Activated CD4-positive, alpha-beta T cell treated with anti-CD3 and anti-CD28 coated beads, Interleukin-2, amount 10 ng/mL, durations not matched to agents 7 days and 5 days (primary cell): ENCODE data around the gene NAA20. TPM values are rescaled to one million over a fixed set of nuclear protein-coding genes. Genes with fewer than 3 reads are reported as not detected.

Experiments
- CTCF ChIA-PET: fragments of 350-600 bp; sonication (Branson Sonifier 250); formaldehyde crosslinking; loops from one replicate; lab custom pipeline; 2021; ENCODE audit warnings: antibody characterized with exemption; lab: Charles Lee
- POLR2A ChIA-PET: fragments of 350-600 bp; sonication (Branson Sonifier 250); formaldehyde crosslinking; loops from one replicate; lab custom pipeline; 2021; ENCODE audit warnings: antibody characterized with exemption; lab: Charles Lee
- DNase-seq: peaks from one replicate; pipeline ENCODE4 v3.0.0-alpha.2; 2020
- H3K27ac Mint-ChIP-seq: one replicate; pipeline ENCODE4 v1.8.0; 2021; ENCODE audit warnings: mild to moderate bottlenecking, moderate library complexity, mixed read lengths
- H3K27me3 Mint-ChIP-seq: one replicate; pipeline ENCODE4 v1.8.0; 2021; ENCODE audit warnings: mixed read lengths
- H3K36me3 Mint-ChIP-seq: one replicate; pipeline ENCODE4 v1.8.0; 2021; ENCODE audit warnings: low read depth, mixed read lengths
- H3K4me1 Mint-ChIP-seq: one replicate; pipeline ENCODE4 v1.8.0; 2021; ENCODE audit warnings: mixed read lengths
- H3K4me3 Mint-ChIP-seq: one replicate; pipeline ENCODE4 v1.8.0; 2021; ENCODE audit warnings: mild to moderate bottlenecking, moderate library complexity, mixed read lengths
- H3K9me3 Mint-ChIP-seq: one replicate; pipeline ENCODE4 v1.8.0; 2021; ENCODE audit warnings: mixed read lengths
- total RNA-seq, 2 experiments: library from RNA; stranded (reverse); gene quantifications; one replicate each; pipeline ENCODE4 v1.2.3, GENCODE V29; 2021

NAA20 gene
- total RNA-seq, 2 experiments from 2014 or later = 41.0 to 47.2 TPM

DNA sequence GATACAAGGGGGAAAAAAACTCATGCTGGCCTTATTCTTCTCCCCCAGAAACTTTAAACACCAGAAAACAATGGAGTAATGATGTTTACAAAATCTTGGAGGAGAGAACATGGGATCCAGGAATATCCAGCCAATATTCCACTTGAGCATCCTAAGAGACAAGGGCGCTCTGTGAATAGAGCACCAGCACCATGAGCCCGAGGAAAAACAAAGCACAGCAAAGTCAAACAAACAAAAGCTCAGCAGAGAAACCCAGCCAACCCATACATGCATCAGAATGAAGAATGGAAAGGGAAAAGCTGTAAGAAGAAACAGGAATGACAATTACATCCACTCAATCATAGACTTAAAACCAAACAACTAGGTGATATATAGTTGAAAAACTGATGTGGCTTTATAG, 4.6 kb upstream of the NAA20 start:
- Mint-ChIP-seq H3K4me1 (peaks cover 13% of the 10 kb centered on the region), H3K9me3 (no peaks in the 10 kb centered on the region), H3K27ac (no peak overlapping the region), H3K36me3 (no peaks in the 10 kb centered on the region), H3K4me3 (no peak overlapping the region), H3K27me3 (peaks cover 10% of the 10 kb centered on the region)
- DNase-seq = no peak
- ChIA-PET CTCF (no interaction called here), POLR2A (no interaction called here)

DNA sequence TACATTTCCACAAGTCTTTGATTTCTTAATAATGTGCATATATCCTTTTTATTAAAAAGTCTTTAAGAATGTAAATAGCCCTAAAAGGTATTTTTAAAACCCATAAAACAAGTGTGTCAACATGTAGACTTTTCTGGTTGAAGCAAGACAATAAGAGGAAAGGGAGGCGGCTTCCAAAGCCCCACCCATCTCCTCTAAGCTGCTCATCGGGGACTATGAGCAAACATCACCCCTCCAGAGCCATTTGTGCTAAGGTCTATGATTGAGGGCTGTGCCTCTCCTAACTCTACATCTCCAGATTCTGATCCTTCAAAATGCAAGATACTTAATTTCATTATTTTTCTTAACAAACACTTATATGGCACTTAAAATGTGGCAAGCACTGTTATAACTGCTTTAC, 2.5 kb upstream of the NAA20 start:
- ChIA-PET POLR2A (no interaction called here), CTCF (interaction anchor here (0.8 to 1.9 kb wide), 2 partner anchors 21 to 37 kb away, joined by 3 to 6 read pairs; no protein-coding TSS in a partner anchor)
- Mint-ChIP-seq H3K9me3 (no peaks in the 10 kb centered on the region), H3K4me3 (no peak overlapping the region), H3K4me1 (peaks cover 32% of the 10 kb centered on the region), H3K36me3 (peaks cover 10% of the 10 kb centered on the region), H3K27me3 (peaks cover 9% of the 10 kb centered on the region), H3K27ac (no peak overlapping the region)
- DNase-seq = no peak

DNA sequence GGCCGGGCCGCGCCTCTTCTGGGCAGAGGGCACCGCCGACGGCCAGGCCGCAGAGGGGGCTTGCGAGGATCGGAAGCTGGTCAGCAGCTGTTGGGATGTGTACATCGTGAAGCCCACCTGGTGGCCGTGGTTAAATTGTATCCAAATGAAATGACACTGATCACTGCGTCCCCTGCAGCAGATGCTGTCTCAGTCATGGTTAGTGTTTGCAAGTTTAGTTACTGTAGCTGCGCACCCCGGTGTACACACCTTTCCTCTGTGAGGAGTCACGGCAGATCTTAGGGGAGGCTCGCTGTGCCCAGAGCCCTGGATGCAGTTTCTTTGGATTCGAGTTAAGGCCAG, 653 bp downstream of the NAA20 start:
- POLR2A ChIA-PET = no interaction called here
- H3K27ac Mint-ChIP-seq = peak overlapping the region; percentile 65
- DNase-seq = peak; percentile 29
- peak overlapping the region; percentile 88 for H3K4me3 Mint-ChIP-seq
- H3K36me3 Mint-ChIP-seq = peaks cover 17% of the 10 kb centered on the region
- no peaks in the 10 kb centered on the region for H3K9me3 Mint-ChIP-seq
- H3K4me1 Mint-ChIP-seq = peaks cover 62% of the 10 kb centered on the region
- H3K27me3 Mint-ChIP-seq = no peaks in the 10 kb centered on the region
- CTCF ChIA-PET = interaction anchor here (0.9 to 2.3 kb wide), 2 partner anchors 10 to 34 kb away, joined by 3 to 11 read pairs; partner anchors contain the start of genes CFAP61 and CRNKL1

DNA sequence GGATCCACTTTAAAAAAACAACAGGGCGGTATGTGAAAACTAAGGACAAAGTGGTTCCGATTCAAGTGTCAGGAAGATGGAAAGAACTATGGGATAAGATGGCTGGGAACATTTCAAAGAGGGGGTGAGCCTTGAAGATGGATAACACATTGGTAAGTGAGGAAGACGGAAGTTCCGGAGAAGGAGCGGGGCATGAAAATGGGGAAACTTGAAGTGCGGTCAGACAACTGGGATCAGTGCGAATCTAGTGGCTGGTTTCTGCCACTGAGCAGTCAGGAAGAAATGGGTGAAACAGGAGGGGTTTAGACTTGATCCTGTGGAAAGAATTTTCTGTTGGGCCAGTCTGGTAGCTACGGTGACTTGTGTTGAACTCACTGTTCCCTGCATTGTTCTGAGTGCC, 1.2 kb downstream of the NAA20 start:
- H3K4me1 Mint-ChIP-seq = peaks cover 66% of the 10 kb centered on the region

DNA sequence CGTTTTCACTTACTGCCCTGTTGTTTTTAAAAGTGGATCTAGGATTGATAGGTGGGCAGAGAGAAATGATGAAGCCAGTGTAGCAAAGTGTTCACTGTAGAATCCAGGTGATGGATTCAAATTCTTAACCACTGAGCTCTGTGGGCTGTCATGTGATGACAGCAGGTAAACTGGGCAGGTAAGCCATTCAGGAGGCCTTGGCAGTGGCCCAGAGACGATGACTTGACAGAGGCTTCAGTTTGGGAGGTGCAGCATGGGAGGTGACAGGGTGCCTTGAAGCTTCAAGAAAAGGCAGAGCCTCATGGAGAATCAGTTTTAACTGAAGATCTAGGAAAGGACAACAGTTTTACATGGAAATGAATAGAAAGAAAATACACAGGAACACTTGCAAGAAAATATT, 2.0 kb downstream of the NAA20 start:
- POLR2A ChIA-PET = no interaction called here
- no peaks in the 10 kb centered on the region for H3K27me3 Mint-ChIP-seq
- H3K4me1 Mint-ChIP-seq = peaks cover 73% of the 10 kb centered on the region
- peaks cover 24% of the 10 kb centered on the region for H3K36me3 Mint-ChIP-seq
- no peaks in the 10 kb centered on the region for H3K9me3 Mint-ChIP-seq
- peak overlapping the region; percentile 6 for H3K27ac Mint-ChIP-seq
- CTCF ChIA-PET = no interaction called here
- no peak for DNase-seq
- peak overlapping the region; percentile 88 for H3K4me3 Mint-ChIP-seq

More for the DNA sequence above, 1.2 kb downstream of the NAA20 start:
- CTCF ChIA-PET = interaction anchor here (0.9 to 2.3 kb wide), 2 partner anchors 9 to 34 kb away, joined by 3 to 11 read pairs; partner anchors contain the start of genes CFAP61 and CRNKL1
- Mint-ChIP-seq H3K27me3 (no peaks in the 10 kb centered on the region), H3K9me3 (no peaks in the 10 kb centered on the region), H3K4me3 (peak overlapping the region; percentile 88), H3K27ac (peak overlapping the region; percentile 65), H3K36me3 (peaks cover 19% of the 10 kb centered on the region)
- POLR2A ChIA-PET = no interaction called here
- no peak for DNase-seq

DNA sequence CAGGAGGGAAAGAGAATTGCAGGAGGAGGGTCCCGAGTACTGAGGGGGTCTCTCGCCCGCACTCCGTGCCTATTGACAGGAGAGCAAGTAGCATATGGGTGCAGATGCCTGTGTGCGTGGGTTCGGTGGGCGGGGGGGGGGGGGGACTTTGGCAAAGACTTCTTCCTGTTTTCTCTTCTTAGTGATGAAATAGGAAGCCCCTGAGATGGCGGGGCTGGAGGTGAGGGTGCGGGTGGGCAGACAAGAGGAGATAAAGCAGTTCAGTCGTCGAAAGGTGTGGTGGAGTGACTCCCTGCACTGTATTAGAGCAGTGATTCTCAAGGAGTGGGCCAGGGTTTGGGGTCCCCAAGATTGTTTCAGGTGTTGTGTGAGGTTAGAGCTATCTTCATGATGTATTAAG, 3.7 kb downstream of the NAA20 start:
- Mint-ChIP-seq H3K4me1 (peaks cover 72% of the 10 kb centered on the region), H3K4me3 (no peak overlapping the region), H3K27me3 (no peaks in the 10 kb centered on the region), H3K27ac (peak overlapping the region; percentile 73), H3K36me3 (peaks cover 24% of the 10 kb centered on the region), H3K9me3 (no peaks in the 10 kb centered on the region)
- ChIA-PET CTCF (interaction anchor here (1.6 kb wide), 1 partner anchor 30 kb away, joined by 4 read pairs; no protein-coding TSS in a partner anchor), POLR2A (no interaction called here)
- no peak for DNase-seq

DNA sequence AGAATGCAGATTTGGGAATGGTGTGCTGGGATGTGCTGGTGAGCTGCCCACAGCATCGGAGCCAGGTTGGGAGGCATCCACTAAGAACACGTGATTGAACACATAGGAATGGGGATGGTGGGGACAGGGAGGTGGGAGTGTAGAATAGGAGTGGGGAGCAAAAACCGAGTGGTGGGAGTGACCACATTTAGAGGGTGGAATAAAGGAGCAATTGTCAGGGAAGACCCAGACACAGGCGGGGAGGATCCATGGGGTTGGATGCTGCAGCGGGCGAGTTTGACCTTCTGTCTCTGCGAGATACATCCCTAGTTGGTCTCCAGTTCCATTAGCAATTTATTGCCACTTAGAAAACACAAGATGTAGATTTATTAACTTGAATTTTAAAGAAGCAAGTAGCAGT, 4.7 kb downstream of the NAA20 start:
- ChIA-PET POLR2A (no interaction called here), CTCF (interaction anchor here (1.1 kb wide), 1 partner anchor 48 kb away, joined by 4 read pairs; no protein-coding TSS in a partner anchor)
- Mint-ChIP-seq H3K27ac (peak overlapping the region; percentile 78), H3K27me3 (no peaks in the 10 kb centered on the region), H3K36me3 (peaks cover 24% of the 10 kb centered on the region), H3K4me3 (peak overlapping the region; percentile 20), H3K9me3 (no peaks in the 10 kb centered on the region), H3K4me1 (peaks cover 67% of the 10 kb centered on the region)
- no peak for DNase-seq

DNA sequence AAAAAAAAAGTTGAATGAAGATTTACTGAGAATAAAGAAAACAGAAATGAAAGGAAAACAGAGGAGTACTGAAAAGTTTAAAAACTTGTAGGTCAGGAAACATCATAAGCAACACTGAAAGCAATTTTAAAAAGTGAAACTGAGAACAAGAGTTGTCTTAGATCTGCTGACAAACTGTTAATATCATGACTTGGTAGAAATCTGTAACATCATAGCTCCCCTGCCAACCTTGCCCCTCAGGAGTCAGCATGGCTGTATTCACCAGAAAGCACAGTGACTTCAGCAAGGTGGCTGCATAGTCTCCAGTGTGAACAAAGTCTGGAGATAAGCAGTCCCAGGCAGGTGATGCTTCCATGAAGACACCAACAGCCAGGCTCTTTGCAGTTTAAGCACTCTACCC, 5.3 kb downstream of the NAA20 start:
- CTCF ChIA-PET = interaction anchor here (1.1 kb wide), 1 partner anchor 47 kb away, joined by 4 read pairs; no protein-coding TSS in a partner anchor
- Mint-ChIP-seq H3K4me1 (peaks cover 64% of the 10 kb centered on the region), H3K27ac (peak overlapping the region; percentile 78), H3K36me3 (peaks cover 24% of the 10 kb centered on the region), H3K4me3 (no peak overlapping the region), H3K9me3 (no peaks in the 10 kb centered on the region), H3K27me3 (no peaks in the 10 kb centered on the region)
- peak; percentile 22 for DNase-seq
- POLR2A ChIA-PET = no interaction called here

DNA sequence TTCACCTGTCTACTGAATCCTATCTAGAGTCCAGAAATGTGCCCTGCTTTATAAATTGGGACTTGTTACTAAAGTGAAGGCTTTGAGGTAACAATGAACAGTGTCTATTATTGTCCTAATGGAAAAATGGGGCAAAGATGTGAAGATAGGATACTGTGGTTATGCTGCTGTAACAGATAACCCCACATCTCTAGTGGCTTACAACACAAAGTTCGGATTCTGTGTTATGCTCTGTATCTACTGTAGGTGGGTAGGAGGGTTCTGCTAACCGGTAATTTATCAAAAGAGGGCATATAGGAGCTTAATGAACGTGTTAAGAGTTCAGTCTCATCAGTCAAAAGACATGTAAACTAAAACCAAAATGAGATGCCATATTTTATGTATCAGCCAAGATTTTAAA, 6.2 kb downstream of the NAA20 start:
- no peak overlapping the region for H3K4me3 Mint-ChIP-seq
- ChIA-PET POLR2A (no interaction called here), CTCF (interaction anchor here (0.5 kb wide), 1 partner anchor 57 kb away, joined by 4 read pairs; no protein-coding TSS in a partner anchor)
- H3K9me3 Mint-ChIP-seq = no peaks in the 10 kb centered on the region
- DNase-seq = no peak
- H3K27me3 Mint-ChIP-seq = no peaks in the 10 kb centered on the region
- peaks cover 56% of the 10 kb centered on the region for H3K4me1 Mint-ChIP-seq
- no peak overlapping the region for H3K27ac Mint-ChIP-seq
- H3K36me3 Mint-ChIP-seq = peaks cover 23% of the 10 kb centered on the region

DNA sequence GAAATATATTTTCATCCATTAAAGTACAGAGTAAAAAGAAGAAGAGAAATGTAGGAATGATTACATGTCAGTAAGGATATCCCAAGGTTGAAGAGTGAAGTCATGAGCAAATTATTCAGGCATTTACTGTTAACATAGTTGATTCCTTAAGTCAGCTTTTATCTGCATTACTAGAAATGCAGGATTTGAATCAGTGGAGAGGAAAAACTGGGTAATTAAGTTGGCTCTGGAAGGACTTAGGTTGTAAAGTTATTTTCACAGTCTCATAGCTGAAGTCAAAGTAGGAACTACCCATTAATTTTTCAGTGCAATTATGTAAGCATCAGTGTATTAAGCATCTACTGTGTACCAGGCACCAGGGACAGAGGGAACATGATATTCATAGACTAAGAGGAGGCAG, 7.8 kb downstream of the NAA20 start:
- H3K4me1 Mint-ChIP-seq = peaks cover 42% of the 10 kb centered on the region
- no peaks in the 10 kb centered on the region for H3K27me3 Mint-ChIP-seq
- H3K27ac Mint-ChIP-seq = no peak overlapping the region
- H3K36me3 Mint-ChIP-seq = peaks cover 21% of the 10 kb centered on the region
- CTCF ChIA-PET = no interaction called here
- POLR2A ChIA-PET = no interaction called here
- no peak overlapping the region for H3K4me3 Mint-ChIP-seq
- DNase-seq = no peak
- no peaks in the 10 kb centered on the region for H3K9me3 Mint-ChIP-seq

DNA sequence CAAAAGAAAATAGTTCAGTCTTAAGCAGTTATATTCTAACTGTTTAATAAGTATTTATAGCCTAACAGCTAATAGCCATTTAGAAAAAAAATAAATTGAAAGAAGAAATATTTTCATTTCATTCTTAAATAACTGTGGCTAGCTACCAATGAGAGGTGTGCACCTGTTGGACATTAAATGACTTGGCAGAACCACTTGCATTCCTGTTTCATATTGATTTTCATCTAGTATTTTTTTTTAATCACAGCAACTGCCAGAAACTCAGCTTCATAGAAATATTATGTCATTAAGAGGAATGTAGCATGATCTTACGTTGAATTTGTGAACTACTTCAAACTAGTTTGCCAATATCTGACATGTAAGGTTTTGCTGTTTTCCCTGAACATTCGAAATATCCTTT, 10.1 kb downstream of the NAA20 start:
- H3K27ac Mint-ChIP-seq = no peak overlapping the region
- no peaks in the 10 kb centered on the region for H3K9me3 Mint-ChIP-seq
- H3K36me3 Mint-ChIP-seq = peaks cover 30% of the 10 kb centered on the region
- ChIA-PET POLR2A (no interaction called here), CTCF (interaction anchor here (0.9 to 3.2 kb wide), 3 partner anchors 10 to 25 kb away, joined by 3 to 11 read pairs (median 7); partner anchors contain the start of genes CFAP61, CRNKL1 and NAA20)
- H3K4me1 Mint-ChIP-seq = peaks cover 23% of the 10 kb centered on the region
- no peak overlapping the region for H3K4me3 Mint-ChIP-seq
- DNase-seq = no peak
- no peaks in the 10 kb centered on the region for H3K27me3 Mint-ChIP-seq

DNA sequence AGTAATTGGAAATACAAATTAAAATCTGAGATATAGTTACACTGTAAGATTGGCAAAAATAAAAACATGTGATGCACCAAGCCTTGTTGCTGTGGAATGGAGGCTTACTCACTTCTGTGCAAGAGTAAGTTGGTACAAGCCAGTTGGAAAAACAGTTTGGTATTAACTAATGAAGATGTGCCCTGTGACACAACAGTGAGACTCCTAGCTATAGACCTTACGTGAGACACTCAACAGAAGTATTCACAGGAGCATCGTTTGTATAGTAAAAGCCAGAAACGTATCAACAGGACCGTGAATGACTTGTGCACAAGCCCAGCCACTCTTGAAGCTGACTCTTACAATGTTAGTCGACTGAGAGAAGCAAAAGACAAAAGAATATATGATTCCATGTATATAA, 14.6 kb downstream of the NAA20 start:
- ChIA-PET POLR2A (no interaction called here), CTCF (no interaction called here)
- no peaks in the 10 kb centered on the region for H3K27me3 Mint-ChIP-seq
- H3K4me3 Mint-ChIP-seq = no peak overlapping the region
- H3K4me1 Mint-ChIP-seq = peaks cover 3% of the 10 kb centered on the region
- H3K9me3 Mint-ChIP-seq = no peaks in the 10 kb centered on the region
- H3K27ac Mint-ChIP-seq = no peak overlapping the region
- no peak for DNase-seq
- peaks cover 45% of the 10 kb centered on the region for H3K36me3 Mint-ChIP-seq

DNA sequence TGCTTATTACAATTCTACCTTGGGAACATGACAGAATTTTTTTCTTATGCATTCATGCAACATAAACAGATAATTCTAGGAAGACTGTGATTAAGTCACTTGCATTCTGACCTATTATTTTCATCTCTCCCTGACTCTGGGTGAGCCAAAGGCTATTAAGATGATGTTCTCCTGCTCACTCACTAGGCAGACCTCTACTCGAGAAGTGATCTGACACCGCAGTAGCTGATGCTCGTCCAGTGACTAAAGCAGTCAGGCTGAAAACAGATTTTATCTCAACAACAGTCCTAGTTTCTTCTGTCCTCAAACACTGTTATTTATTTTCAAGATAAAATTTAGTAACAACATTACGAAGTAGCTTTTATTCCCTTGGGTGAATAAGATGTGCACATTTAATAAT, 17.3 kb downstream of the NAA20 start:
- no peaks in the 10 kb centered on the region for H3K27me3 Mint-ChIP-seq
- H3K4me1 Mint-ChIP-seq = peaks cover 3% of the 10 kb centered on the region
- peaks cover 61% of the 10 kb centered on the region for H3K36me3 Mint-ChIP-seq
- POLR2A ChIA-PET = no interaction called here
- no peaks in the 10 kb centered on the region for H3K9me3 Mint-ChIP-seq
- no peak for DNase-seq
- no peak overlapping the region for H3K4me3 Mint-ChIP-seq
- H3K27ac Mint-ChIP-seq = no peak overlapping the region
- CTCF ChIA-PET = no interaction called here

DNA sequence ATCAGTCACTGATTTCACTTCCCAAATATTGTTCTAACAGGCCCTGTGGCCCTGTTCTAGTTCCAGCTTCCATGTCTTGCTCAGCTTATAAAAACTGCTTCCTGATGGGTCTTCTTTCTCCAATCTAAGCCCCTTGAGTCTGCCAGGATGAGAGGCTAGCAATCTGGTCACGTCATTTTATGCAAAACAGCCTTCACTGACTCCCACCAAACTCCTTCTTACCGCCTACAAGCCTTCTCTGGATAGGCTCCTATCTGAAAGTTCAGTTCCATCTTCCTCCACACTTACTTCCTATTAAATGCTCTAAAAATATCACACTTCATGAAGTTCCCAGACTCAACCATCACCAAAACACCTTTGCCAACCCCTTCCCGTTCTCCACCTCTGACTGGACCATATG, 19.6 kb downstream of the NAA20 start:
- CTCF ChIA-PET = interaction anchor here (2.1 kb wide), 1 partner anchor 8 kb away, joined by 5 read pairs; no protein-coding TSS in a partner anchor
- H3K36me3 Mint-ChIP-seq = peaks cover 59% of the 10 kb centered on the region
- no peaks in the 10 kb centered on the region for H3K4me1 Mint-ChIP-seq
- POLR2A ChIA-PET = no interaction called here
- DNase-seq = no peak
- H3K4me3 Mint-ChIP-seq = no peak overlapping the region
- H3K27me3 Mint-ChIP-seq = no peaks in the 10 kb centered on the region
- no peaks in the 10 kb centered on the region for H3K9me3 Mint-ChIP-seq
- no peak overlapping the region for H3K27ac Mint-ChIP-seq
